T-helper 2 cell (primary cell): Measurements from ENCODE around the gene IL32.

Experiments
- DNase-seq, 5 experiments: peaks; one replicate each; pipeline versions ENCODE4 v3.0.0 to v3.0.0-alpha.2; 2012 to 2022
- total RNA-seq, 2 donors: gene quantifications; one replicate each; lab custom pipeline; 2026; lab: John Stamatoyannopoulos, UW

Gene IL32, protein sequence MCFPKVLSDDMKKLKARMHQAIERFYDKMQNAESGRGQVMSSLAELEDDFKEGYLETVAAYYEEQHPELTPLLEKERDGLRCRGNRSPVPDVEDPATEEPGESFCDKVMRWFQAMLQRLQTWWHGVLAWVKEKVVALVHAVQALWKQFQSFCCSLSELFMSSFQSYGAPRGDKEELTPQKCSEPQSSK
- 79.8 to 127 reads per million in 2 donors for total RNA-seq

DNA sequence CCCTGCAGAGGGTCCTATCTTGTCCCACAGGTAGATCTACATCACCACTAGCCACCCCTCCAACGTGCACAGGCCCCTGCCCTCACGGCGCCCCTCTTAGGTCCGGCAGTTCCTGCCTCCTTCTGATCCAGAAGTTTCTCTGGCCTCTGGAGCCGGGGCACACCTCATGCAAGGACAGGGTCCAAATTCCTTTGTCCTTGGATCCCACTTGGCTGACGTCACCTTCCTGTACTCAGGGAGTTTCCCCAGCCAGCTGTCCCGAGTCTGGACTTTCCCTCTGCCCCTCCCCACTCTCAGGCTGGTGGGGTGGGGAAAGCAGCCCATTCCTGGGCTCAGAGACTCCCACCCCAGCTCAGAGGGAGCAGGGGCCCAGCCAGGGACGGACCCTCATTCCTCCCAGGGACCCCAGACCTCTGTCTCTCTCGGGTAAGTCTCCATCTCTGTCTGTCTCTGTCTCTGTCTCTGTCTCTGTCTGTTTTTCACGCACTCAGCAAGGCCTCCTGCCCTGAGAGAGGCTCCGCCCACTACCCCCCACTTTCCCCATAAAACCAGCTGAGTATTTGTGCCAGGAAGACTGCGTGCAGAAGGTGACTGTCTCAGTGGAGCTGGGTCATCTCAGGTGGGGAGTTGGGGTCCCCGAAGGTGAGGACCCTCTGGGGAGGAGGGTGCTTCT lies at the start of gene IL32:
Gene IL32 (plus strand): TSS at position 572 of the 673 bp plus-strand sequence. CDS start 172 bp downstream, outside the sequence.
- DNase-seq, result peak in 4 of 5 experiments; percentile 52 to 90 (median 60)

DNA sequence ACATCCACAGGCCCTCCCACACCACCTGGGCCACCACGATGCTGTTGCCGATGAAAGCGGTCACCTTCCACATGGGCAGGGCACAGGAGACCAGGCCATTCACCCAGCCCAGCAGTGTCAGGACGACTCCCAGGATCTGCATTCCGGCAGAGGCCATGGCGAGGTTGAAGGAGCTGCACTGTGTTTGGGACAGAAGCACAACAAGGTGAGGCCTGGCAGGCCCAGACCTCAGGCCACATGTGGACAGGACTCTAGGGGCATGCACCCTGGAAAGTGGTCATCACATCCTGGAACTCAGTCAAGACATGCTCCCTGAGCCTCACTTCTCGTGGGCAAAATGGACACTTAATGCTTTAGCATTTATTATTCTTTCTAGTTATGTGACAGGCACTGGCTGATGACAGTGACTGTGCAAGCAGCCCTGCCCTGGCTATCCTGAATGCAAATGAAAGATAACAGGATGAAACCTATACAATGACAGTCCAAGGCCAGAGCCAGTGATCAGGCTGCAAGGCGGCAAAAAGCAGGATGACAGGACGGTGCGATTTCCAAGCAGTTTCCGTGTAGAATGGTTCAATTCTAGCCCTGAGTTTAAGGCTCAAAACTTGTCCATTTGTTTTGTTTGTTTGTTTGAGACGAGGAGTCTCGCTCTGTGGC lies 49.4 kb upstream of the IL32 start:
- no peak for DNase-seq

DNA sequence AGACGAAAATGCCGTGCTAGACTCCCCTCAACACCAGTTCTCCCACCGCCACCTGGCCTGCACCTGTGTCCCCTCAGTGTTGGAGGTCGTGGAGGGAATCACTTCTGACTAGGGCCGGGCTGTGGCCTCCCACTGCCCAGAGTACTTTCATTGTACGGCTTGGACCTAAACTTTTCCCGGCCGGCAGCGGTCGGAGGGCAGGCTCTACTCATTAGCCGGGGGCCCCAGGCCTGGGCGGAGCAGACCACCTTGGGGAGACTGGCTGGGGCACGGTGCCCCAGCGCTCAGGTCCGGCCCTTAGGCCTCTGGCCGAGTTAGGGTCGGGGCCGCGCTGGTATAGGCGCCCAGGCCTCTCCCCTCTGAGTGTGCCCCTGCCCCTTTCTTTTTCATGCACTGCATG lies 48.1 kb upstream of the IL32 start:
- DNase-seq, result no peak

DNA sequence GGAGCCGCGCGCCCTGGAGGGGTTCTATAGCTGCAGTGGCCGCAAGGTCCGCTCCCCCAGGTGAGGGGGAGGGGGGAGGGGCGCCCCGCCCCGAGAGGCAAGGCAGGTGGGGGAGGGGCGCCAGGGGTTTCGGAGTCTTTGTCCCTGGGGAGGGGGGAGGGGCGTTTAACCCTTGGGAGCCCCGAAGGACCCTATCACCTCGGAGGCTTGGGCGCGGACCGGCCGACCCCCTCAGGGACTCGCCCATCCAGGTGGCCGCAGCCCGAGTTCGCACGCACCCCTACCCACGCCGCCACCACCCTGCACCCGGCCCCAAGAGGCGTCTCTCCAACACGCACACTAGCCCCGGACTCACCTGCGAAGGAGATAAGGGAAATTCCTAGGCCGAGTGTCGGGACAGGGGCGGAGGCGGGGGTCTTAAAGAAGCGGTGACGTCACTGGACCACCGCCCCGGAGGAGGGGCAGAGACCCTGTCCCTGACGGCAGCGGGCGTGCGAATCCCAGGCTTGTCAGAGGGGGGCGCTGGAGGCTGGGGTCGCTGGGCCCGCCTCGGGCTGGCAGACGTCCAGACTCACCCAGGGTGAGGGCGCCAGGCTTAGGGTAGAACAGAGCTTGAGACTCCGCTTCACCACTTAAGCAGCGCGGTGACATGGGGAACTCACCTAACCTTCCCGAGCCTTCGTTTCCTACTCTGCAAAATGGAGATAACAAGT lies 47.5 kb upstream of the IL32 start, which contains the start of gene CLDN6:
Gene CLDN6 (minus strand): TSS at position 390 of the 713 bp plus-strand sequence. CDS start 2,162 bp downstream, outside the sequence.
- DNase-seq, result no peak

DNA sequence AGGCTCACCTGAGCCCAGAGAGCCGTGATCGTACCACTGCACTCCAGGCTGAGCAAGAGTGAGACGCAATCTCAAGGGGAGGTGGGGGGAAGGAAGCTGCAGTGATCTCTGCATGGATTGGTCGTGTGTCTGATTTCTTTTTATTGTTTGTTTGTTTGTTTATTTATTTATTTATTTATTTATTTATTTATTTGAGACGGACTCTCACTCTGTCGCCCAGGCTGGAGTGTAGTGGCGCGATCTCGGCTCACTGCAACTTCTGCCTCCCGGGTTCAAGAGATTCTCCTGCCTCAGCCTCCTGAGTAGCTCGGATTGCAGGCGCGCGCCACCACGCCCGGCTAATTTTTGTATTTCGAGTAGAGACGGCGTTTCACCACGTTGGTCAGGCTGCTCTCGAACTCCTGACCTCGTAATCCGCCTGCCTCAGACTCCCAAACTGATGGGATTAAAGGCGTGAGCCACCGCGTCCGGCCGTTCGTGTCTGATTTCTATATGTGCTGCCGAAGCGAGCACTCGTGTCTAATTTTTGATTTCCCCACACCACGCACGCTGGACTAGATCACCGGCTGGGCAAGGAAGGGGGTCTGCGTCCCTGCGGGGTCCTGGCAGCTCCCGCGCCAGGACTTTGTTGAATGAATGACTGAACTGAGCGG lies 45.7 kb upstream of the IL32 start:
- DNase-seq, result no peak

DNA sequence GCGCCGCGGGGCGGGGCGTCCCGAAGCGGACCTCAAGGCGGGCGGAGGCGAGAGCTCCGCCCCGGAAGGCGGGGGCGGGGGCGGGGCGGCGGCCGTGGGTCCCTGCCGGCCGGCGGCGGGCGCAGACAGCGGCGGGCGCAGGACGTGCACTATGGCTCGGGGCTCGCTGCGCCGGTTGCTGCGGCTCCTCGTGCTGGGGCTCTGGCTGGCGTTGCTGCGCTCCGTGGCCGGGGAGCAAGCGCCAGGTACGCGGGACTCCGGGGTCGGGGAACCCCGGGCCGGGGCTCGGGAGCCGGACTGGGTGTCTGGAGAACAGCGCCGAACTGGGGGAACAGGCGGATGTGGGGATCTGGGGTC lies 45.2 kb upstream of the IL32 start, which contains the start of gene TNFRSF12A:
Gene TNFRSF12A (plus strand): TSS at position 122 of the 357 bp plus-strand sequence. CDS start 30 bp downstream, at position 152.
- peak; percentile 33 to 81 (median 54) for DNase-seq

DNA sequence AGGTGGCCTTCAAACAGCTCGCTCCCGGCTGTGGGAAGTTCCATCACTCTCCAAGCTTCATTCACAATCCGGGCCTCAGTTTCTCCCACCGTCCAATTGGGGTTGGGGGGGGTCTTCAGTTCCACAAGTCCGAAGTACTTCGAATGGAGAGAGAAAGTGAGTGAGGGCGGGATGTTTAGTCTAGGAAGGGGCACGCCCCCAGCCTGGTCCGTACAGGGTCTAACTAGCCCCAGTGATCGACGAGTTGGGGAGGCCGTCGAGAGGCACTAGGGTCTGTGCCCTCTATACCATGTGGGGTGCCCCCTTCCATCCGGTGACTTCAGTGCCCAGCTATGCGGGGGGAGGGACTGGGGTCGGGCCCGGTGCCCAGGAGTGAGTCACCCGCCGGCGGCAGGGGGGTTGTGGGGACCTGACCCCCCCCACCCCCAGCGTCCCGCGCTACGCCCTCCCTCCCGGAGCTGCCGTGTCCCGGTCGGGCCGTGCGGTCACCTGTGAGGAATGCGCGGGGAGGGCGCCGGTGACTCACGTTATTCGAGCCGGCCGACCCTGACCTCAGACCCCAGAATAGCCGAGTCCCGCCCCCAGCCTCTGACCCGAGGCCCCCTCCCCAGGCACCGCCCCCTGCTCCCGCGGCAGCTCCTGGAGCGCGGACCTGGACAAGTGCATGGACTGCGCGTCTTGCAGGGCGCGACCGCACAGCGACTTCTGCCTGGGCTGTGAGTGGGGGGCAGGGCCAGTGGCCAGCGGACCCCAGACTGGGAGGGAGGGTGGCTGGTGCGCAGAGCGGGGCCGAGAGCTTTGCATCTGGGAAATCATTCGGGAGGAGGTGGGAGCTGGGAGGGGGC lies 44.6 kb upstream of the IL32 start:
- DNase-seq, result peak; percentile 39 to 64 (median 47)

DNA sequence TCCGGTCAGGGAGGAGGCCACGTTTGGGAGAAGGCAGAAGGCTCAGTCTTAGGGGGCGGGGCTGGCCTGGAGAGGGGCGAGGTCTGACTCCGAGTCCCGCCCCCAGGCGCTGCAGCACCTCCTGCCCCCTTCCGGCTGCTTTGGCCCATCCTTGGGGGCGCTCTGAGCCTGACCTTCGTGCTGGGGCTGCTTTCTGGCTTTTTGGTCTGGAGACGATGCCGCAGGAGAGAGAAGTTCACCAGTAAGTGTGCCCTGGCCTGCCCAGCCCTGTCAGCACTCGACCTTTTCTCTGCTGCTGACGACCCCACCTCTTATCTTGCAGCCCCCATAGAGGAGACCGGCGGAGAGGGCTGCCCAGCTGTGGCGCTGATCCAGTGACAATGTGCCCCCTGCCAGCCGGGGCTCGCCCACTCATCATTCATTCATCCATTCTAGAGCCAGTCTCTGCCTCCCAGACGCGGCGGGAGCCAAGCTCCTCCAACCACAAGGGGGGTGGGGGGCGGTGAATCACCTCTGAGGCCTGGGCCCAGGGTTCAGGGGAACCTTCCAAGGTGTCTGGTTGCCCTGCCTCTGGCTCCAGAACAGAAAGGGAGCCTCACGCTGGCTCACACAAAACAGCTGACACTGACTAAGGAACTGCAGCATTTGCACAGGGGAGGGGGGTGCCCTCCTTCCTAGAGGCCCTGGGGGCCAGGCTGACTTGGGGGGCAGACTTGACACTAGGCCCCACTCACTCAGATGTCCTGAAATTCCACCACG lies 43.8 kb upstream of the IL32 start:
- DNase-seq, result peak; percentile 44 to 72 (median 57)

DNA sequence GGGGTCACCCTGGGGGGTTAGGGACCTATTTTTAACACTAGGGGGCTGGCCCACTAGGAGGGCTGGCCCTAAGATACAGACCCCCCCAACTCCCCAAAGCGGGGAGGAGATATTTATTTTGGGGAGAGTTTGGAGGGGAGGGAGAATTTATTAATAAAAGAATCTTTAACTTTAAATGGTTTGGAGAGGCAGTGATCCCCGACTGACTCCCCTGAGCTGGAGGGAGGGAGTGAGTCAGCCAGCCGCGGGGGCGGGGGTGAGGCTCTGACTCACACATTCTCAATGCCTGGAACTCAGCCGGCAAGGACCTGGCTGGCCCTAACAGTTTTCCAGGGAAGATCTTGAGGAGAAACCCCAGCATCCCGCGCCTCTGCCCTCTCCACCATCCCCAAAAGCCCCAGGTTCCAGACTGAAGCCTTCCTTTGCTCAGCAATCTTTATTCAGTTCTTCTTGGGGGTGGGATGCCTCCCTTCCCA lies 43.2 kb upstream of the IL32 start:
- peak in 4 of 5 experiments; percentile 55 to 89 (median 68) for DNase-seq

DNA sequence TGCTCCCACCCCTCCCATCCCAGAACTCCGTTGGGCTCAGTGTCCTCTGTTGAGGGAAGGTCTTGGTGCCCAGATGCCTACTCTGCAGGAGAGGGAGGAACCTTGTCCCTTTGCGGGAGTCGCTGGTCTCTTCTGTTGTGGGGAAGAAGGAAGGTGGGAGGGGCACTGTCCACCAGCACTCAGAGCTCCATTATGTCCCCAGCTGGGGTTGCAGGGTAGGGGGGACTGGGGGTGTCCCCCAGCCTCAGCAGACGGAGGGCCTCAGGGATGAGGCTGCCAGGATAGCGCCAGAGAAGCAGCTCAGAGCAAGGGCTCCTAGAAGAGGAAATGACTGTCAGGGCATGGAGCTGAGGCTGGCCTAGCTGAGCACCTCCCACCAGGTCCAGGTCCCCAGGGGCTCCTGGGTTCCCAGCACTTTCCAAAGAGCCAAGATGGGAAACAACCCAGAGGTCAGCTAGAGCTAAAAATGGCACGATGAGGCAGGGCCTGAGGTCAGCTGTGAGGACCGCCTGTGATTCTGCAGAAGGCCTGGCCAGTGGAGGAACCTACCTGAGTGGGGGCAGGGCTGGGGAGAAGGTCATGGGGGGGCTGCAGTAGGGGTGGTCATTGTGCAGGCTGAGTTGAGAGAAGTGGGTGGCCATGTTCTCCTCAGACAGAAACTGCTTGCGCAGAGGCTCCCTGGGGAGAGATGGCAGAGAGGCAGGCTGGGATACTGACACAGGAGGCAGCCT lies 42.6 kb upstream of the IL32 start:
- no peak for DNase-seq

DNA sequence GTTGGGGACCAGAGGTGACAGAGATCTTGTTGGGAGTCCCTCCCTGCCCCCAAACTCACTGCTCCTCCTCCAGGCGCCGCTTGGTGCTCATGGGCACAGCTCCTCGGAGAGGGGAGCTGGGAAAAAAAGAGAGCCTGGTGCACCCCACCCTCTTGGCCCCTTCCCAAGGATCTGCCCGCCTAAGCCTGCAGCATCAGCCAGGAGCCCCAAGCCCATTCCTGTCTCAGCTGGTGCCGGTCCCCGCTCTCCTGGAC lies 42.1 kb upstream of the IL32 start:
- no peak for DNase-seq

DNA sequence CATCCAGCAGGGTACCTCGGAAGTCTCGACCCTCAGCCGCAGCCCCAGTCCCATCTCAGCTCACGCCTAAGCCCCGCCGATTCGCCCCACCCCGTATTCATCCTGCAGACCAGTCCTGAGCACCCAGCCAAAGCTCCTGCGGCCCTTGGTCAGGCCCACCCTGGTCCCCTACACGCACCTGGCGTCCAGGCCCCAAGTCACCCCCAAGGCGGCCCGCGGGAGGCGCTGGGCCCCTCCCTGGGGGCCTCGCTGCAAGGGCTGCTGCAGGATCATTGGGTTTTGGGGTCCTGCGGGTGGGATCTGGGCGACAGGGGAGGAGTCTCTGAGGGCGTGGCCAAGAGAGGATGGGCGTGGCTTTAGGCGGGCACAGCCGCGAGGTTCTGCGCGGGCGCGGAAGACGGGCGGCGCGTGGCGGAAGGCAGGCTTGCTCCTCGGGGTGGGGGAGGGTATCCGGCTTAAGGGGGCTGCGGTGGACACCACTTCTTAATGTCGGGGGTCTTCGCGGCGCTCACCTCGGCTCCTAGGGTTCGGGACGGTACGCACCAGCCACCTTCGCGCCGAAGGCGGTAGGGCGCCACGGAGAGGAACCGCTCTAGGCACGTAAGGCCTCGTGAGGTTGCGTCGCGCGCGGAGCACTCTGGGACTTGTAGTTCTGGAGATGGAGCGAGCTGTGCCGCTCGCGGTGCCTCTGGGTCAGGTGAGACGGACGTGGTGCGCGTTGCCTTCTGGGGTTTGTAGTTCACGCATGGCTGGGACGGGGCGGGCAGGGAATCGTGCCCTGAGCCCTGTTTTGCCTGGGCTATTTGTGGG lies 41.6 kb upstream of the IL32 start, which contains the start of the genes HCFC1R1 and THOC6:
Gene HCFC1R1 (minus strand): TSS at position 274 of the 810 bp plus-strand sequence. CDS start 1 bp downstream, at position 273.
Gene THOC6 (plus strand): TSS at position 367 of the 810 bp plus-strand sequence. CDS start 292 bp downstream, at position 659.
- DNase-seq, result peak; percentile 84 to 99 (median 94)

DNA sequence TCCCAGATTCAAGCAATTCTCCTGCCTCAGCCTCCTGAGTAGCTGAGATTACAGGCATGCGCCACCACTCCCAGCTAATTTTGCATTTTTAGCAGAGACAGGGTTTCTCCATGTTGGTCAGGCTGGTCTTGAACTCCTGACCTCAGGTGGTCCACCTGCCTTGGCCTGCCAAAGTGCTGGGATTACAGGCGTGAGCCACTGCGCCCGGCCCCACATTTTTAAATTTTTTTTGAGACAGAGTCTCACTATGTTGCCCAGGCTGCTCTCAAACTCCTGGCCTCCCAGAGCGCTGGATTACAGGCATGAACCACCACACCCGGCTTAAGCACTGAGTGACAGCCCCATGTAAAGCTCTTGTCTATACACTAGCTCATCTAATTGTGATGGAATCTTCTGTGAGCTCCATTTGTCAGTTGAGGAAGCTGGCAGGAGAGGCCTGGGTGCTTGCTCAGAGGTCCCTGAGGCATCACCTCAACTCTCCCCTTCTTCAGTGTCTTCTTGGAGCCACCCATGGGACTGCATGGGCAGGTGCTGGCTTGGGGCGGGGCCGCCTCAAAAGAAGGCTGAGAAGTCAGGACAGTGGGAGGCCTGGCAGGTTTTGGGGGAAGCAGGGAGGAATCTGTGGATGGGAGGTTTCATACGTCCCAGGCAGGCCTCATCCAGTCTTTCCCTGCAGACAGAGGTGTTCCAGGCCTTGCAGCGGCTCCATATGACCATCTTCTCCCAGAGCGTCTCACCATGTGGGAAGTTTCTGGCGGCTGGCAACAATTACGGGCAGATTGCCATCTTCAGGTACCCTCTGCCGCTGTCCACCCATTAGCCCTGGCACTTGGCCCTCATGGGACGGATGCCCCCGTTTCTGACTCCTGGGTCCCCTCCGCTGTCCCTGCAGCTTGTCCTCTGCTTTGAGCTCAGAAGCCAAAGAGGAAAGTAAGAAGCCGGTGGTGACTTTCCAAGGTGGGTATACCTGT lies 40.1 kb upstream of the IL32 start:
- no peak for DNase-seq

DNA sequence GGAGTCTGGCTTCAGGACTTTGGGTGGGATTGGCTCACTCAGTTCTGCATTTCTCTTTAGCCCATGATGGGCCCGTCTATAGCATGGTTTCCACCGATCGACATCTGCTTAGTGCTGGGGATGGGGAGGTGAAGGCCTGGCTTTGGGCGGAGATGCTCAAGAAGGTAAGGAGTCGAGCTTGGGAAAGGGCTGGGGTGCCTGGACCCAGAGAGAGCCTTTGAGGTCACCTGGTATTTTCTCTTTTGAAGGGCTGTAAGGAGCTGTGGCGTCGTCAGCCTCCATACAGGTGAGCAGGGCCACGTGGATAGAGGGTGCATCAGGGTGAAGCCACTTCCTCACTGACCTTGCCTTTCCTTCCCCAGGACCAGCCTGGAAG lies 39.4 kb upstream of the IL32 start:
- DNase-seq, result no peak

DNA sequence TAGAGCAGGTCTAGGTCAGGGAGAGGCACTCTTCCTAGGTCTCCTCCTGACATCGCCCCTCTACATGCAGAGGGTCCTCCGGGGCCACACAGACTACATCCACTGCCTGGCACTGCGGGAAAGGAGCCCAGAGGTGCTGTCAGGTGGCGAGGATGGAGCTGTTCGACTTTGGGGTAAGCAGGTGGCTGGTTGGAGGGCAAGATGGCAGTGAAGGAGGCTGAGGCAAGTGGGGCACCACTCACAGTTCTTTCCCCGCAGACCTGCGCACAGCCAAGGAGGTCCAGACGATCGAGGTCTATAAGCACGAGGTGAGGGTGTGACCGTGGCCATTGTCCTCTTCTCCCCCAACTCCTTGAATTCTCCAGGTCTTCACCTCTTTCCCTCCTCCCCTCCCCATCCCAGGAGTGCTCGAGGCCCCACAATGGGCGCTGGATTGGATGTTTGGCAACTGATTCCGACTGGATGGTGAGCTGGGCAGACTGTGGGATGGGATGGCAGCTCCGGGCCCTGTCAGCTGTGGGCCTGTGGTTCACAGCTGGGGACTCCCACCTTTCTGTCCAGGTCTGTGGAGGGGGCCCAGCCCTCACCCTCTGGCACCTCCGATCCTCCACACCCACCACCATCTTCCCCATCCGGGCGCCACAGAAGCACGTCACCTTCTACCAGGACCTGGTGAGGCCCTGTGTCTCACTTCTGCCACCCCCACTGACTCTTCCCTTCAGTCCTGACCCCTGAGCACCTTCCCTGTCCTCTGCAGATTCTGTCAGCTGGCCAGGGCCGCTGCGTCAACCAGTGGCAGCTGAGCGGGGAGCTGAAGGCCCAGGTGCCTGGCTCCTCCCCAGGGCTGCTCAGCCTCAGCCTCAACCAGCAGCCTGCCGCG lies 38.6 kb upstream of the IL32 start:
- DNase-seq, result no peak

DNA sequence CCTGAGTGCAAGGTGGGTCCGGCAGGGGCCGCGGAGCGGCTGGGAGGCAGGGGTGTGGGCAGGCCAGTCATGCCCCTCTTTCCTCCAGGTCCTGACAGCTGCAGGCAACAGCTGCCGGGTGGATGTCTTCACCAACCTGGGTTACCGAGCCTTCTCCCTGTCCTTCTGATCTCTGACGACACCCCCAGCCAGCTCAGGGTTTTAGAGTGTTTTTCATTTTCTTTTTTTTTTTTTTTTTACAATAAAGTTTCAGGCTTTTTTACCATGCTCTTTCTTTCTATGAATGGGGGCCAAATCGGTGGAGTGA lies 38.0 kb upstream of the IL32 start:
- DNase-seq, result no peak
